GM15510 (cell line): ENCODE measurements around the gene CEBPG.

ENCODE experiments used
- POLR2A ChIP-seq: IDR thresholded peaks from 3 replicates; pipeline ENCODE4 v1.6.1; 2011; ENCODE audit warnings: borderline replicate concordance; ENCODE audit not compliant: insufficient read length; ENCODE audit errors: extremely low read depth

CEBPG gene

DNA sequence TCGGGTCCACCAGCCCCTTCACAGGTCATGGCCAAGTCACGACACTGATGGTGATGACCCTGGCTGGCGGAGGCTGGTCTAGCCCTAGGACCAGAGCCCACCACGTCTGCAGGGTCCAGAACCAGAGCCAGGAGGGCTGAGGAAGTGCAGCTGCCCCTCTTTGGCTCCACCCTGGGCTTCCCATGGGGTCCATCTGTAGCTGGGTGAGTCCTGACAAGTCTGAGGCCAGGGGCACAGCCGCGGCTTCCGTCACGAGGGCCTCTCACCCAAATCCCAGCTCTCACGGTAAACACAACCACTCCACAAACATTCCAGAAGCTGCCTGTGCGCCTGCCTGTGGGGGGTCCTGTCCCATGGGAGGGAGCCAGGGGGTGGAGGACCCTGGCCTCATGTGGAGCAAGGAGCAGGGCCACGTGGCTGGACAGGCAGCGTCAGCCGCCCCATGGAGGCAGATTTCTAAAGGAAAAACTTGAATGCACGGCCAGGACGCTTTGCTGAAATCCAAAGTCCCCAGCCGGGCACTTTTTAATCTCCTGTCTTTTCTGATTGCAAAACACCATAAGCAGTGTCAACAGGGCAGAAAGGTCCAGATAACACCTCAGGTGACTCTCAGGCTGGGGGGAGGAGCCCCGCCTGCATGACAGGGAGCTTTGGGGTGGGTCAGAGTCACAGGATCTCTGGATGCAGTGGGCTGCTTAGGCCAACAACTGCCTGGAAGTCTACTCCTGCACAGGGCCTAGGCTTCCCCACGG, 29.9 kb downstream of the CEBPG start:
- no peak for TF ChIP-seq POLR2A

DNA sequence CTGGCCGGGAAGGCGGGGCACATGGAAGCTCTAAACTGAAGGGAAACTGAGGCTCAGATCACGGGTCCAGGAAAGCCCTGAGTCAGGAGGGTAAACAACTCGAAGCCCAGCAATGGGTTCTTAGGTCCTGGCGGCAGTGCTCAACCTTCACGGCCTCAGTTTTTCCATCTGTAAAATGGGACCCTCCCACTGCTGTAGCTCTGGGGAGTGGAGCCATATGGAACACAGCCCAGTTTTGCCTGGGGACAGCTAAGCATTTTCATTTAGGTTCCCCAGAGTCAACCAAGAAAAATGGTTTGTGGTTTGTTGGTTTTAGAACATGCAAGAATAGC, 30.4 kb downstream of the CEBPG start:
- TF ChIP-seq POLR2A, result no peak

DNA sequence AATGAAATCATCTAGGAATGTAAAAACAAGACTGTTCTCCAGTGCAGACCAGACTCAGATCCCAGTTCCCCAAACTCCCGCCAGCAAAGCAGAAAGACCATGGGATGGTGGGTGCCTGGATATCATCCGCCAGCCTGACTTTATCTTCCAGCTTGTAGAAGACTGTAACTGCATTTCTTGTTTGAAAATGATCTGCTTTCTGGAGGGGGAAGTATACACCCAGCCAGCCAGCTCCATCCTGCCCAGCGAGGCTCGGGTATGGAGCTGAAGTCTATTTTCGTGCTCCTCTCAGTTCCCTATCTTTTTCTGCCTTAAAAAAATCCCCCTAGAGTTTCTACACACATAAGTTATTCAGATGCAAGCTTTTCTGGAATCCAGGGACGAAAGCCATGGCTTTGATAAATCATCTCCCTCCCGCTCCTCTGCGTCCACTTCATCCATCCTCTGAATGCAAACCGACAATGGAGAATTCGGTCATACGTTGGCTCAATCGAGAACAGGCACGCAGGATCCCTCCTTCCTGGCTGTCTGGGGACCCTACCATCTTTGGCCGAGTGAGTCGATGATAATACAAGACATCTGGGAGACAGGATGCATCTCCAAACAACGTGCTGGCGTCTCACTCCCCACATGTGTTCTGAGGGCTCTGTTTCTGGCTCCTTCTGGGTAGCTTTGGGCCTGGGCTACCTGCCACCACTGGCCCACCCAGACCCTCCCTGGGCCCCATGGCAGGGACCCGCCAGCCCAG, 31.2 kb downstream of the CEBPG start:
- TF ChIP-seq POLR2A, result no peak

DNA sequence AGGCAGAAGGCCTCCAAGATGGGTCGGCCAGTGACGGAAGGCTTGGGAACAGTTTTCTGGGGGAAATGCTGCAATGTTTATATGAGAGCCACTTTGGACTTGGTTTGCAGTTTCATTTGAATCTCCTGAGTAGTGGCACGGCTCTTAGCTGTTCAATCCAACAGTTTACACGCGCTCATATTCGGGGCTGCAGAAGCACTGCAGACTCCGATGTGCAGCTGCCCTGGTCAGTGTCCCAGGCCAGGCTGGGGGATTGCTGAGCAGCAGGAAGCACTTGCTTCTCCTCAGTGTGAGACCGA, 31.7 kb downstream of the CEBPG start:
- no peak for TF ChIP-seq POLR2A

DNA sequence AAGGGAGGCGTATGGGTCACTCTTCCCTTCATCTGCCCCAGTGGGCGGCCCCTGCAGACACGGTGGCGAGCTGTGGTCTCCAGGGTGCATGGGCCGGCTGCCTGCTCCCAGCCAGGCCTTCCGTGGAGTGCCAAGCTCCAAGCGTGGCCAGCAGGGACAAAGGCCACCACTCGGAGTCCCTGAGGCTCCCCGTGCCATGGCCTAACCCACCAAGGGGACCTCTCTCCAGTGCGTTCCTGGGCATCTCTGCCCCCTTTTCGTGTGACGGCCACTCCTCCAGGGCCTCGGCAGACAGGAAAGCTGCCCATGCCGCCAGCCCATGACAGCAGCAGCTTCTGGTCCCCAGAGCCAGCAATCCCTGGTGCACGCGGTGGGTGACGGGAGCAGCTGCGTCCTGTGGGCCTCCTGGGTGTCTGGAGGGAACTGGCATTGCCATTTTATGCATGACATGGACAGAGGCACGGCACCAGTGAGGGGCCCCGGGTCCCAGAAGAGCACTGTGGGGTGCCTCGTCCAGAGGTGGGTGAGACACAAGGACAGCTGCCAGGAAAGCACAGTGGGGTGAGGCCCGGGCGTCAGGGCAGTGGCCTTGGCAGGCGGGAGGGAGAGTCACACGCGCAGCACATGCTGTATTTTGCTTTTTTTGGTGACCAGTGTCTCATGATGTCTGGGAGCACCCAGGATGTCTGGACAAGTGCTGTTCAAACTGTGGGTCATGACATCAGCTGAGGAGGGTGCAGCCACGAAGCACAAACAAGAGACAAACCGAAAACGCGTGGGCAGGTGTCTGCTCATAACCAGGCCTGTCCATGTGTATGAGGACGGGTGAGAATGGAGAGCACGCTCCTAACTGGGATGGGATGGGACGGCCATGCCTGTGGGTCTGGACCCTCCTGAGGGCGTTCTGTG, 32.3 kb downstream of the CEBPG start:
- no peak for TF ChIP-seq POLR2A

DNA sequence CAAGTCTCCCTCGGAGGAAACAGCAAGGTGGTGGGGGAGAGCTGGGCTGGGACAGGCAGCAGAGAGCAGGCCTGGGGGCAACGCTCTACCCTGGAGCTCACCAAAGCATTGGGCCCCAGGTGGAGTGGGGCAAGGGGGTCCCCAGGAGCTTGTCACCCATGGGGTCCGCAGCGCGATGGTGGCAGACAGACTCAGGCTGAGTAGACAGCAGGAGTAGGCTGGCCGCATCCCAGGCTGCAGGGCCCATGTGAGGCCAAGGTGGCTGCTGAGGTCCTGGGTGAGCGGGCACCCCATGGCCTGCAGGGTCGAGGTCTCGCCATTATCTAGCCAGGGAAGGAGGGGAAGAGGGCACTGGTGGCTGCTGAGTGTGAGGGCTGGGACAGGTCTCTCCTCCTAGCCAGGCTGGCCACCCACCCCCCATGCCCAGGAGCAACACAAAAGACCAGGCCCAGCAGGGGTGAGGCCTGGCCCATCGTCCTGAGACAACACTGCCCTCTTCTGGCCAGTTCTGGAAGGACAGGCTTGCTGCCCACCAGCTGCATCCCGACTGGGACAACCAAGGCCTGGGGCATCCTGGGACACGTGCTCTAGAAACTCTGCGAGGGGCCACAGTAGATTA, 33.1 kb downstream of the CEBPG start:
- TF ChIP-seq POLR2A, result no peak

DNA sequence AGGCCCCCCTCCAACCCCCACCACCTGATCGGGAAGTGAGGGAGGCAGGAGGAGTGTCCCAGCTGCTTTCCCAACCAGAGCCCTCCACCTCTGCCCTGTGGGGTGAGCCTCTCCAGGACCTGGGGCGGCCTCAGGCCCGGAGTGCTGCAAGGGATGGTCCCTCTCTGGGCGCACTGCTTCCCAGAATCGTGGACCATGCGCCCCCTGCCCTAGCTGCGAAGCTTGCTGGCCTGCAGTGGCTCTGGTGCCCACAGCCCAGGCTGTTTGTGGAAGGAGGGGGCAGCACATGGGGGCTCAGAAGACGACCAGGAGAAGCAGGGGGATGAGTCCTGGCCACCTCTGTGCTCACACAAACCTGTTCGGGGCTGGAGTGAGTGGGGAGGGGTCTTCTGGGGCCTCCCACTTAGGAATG, 33.6 kb downstream of the CEBPG start:
- no peak for TF ChIP-seq POLR2A

DNA sequence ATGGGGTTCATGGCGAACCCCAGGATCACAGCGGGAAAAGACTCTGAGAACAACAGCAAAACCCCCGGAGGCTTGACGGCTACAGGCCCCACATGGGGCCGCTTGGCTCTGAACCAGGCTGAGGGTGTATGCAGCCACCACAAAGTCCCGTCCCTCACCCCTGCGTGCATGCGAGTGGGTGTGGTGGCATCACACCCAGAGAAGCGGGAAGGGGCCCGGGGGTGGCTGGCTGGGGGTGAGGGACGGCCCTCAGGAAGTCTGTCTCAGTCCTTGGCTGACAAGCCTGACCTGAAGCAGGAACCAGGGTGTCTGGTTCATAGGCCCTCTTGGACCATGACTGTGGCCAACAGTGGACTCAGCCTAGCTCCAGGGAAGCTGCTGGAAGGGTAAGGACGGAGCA, 34.2 kb downstream of the CEBPG start:
- no peak for TF ChIP-seq POLR2A

DNA sequence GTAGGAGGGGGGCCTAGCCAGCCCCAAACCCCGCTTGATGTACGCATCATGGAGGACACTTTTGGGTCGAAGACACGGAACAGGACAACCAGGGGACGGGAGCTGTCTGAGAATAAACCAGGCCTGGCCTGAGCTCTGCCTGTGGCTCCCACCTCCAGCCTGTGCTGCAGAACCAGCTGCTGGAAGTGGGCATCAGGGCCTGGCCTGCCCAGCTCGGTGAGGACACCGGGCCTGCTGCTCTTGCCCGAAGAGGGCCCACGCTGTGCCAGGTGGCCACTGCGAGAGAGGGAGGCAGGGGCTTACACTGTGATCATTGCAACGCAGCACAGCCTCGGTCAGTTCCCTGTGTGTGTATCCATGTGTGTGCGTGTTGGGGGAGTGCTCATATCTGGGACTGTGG, 34.6 kb downstream of the CEBPG start:
- no peak for TF ChIP-seq POLR2A

DNA sequence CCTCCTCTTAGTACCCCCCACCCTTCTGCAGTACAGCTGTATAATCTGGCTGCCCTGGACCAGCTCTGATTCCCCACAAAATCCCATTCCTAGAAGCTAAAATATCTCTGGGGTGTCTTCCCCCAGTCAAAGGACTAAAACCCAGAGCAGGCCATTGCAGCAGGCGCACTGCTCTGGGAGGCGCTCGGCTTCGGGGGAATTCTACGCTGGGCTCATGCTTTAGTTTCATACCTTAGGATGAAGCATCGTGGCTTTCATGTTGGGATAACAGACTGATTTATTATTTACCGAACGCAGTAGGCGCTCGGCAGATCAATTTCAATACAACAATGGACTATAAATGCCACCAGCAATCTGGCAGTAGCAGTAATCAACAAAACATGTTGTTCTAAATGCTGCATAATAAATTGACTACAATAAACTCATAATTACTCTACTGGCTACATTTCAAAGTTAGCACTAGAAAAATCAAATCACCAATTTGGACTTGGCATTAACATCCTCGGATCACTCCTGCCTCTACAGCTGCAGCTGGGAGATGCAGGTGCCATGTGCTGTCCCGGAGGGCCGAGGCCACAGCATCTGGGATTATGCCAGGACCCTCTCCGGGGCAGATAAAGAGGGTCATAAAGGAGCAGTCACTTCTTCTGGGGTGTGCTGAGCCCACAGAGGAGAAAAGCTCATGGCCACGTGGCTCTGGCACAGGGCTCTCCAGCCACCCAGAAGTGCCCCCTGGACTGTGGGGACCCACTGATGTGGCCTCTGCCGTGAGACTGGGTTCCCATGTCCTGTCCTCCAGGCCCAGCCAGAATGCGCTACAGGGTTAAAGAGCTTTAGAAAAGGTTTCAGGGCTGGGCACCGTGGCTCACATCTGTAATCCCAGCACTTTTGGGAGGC, 35.3 kb downstream of the CEBPG start:
- TF ChIP-seq POLR2A, result no peak

DNA sequence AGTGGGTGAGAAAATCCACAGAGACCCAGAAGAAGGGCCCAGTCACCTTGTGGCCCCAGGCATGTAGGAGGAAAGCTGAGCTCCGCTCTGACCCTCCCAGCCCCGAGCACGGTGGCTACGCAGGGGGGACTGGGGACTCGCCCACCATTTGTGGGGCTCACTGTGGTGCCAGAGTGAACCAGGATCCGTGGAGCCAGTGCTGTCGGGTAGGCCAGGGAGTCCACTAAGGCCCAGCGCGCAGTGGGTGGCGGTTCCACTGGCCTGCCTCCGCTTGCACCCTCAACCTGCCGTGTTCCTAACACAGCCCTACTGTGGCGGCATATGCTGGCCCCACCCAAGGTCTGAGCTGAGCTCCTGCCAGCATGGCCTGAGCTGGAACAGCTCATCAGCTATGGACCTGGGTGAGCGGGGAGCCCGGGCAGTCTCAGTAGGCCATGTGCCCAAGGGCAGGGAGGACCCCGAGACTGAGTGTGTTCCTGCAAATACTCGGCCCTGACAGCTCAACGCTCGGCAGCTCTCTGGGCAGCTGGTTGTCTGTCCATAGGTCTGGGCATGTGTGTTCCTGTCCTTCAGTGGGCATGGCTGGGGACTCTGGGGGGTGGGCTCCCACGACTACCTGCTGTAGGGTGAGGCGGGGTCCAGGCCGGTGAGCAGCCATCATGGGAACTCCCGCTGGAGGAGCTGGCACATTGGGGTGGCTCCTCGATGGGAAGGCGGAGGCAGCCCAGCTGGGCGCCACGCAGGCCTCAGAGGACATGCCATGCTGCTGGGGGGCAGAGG, 36.6 kb downstream of the CEBPG start:
- TF ChIP-seq POLR2A, result no peak

DNA sequence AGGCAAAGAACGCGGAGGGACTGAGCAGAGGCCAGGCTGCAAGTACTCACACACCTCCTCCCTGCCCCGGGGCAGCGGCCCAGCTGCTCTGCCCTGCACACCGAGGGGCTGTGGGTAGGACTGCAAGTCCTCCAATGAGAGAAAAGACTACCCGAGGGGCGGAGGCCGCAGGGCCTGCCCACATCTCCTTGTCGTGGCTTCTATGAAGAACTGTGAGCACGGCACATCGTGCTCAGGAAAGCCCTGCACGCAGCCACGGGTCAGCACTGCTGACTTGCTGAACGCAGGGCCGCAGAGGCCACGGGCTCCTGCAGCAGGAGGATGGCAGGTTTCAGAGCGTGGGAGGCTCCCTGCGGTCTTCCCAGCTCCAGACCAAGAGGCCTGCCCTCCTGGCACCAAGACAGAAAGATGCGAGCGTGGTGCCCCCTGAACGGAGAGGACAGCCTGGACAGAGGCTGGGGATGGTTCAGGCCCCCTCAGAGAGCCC, 37.4 kb downstream of the CEBPG start:
- TF ChIP-seq POLR2A, result no peak

DNA sequence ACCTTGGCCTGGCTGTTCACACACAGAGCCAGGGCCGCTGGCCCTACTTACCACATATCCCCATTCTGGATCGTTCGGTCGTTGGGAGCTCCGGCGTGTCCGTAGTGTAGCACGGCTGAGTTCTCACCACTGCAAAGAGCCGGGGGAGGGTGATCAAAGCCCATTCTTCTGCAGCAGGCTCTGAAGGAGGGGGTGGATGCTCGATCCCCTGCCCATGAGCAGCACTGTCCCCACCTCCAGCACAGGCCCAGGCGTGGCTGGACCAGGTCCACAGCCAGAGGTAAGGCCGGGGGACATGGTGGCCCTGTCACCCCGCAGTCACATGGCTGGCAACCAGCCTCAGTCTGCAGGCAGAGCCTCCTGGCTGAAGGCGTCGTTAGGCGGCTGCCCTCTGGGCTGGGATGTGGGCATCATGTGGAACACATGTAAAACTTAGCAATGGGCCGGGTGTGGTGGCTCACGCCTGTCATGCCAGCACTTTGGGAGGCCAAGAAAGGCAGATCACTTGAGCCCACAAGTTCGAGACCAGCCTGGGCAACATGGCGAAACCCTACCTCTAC, 38.2 kb downstream of the CEBPG start:
- TF ChIP-seq POLR2A, result no peak
